Keratinocyte (primary cell): Measurements from ENCODE around the gene TMEM52. TPM values are rescaled to one million over a fixed set of nuclear protein-coding genes. Genes with fewer than 3 reads are reported as not detected.

Experiments used
- DNase-seq: peaks from one replicate; pipeline ENCODE4 v3.0.0-alpha.2; 2011; ENCODE audit warnings: low read depth, missing footprints, low spot score
- FAIRE-seq: peaks from 2 replicates; lab custom pipeline; 2011; peaks lifted over from hg19 to GRCh38; lab: Jason Lieb, UNC
- H2AFZ ChIP-seq: 2 replicates; pipeline ENCODE4 v1.6.0; 2012; ENCODE audit warnings: low read length, control low read depth, inconsistent platforms; ENCODE audit not compliant: control insufficient read depth
- H3K27ac ChIP-seq: 2 replicates; pipeline ENCODE4 v1.5.1; 2011; ENCODE audit warnings: low read length; ENCODE audit not compliant: control insufficient read depth, insufficient read depth
- H3K27me3 ChIP-seq: 3 replicates; pipeline ENCODE4 v1.6.0; 2011; ENCODE audit warnings: low read length; ENCODE audit not compliant: control insufficient read depth, insufficient read depth; ENCODE audit errors: extremely low read depth
- H3K36me3 ChIP-seq, 2 experiments: 2 replicates in 1 of 2; 3 replicates in 1 of 2; pipeline ENCODE4 v1.5.1; 2011; ENCODE audit warnings: low read length in 2 of 2, mild to moderate bottlenecking in 1 of 2; ENCODE audit not compliant: control insufficient read depth in 2 of 2, insufficient read depth in 2 of 2; ENCODE audit errors: extremely low read depth in 1 of 2
- H3K4me1 ChIP-seq: 3 replicates; pipeline ENCODE4 v1.5.1; 2011; ENCODE audit warnings: low read length; ENCODE audit not compliant: control insufficient read depth, insufficient read depth; ENCODE audit errors: extremely low read depth
- H3K4me2 ChIP-seq: 3 replicates; pipeline ENCODE4 v1.6.0; 2011; ENCODE audit warnings: low read depth, low read length; ENCODE audit not compliant: control insufficient read depth, insufficient read depth; ENCODE audit errors: extremely low read depth
- H3K4me3 ChIP-seq, 3 experiments: fragments of 200-600 bp in 1 of 3; sonication (generic) in 1 of 3; 2 replicates in 2 of 3; 3 replicates in 1 of 3; pipeline ENCODE4 v1.5.1; 2011 to 2016; ENCODE audit warnings: low read length in 3 of 3, mild to moderate bottlenecking in 3 of 3, control low read depth in 2 of 3, inconsistent platforms in 1 of 3, low read depth in 1 of 3, mixed read lengths in 1 of 3, mixed run types in 1 of 3, moderate library complexity in 1 of 3; ENCODE audit not compliant: control insufficient read depth in 2 of 3, insufficient read depth in 2 of 3; ENCODE audit errors: extremely low read depth in 1 of 3
- H3K79me2 ChIP-seq: 2 replicates; pipeline ENCODE4 v1.6.0; 2012; ENCODE audit warnings: low read length; ENCODE audit not compliant: control insufficient read depth, insufficient read depth
- H3K9ac ChIP-seq: 3 replicates; pipeline ENCODE4 v1.6.0; 2011; ENCODE audit warnings: low read length; ENCODE audit not compliant: control insufficient read depth, insufficient read depth; ENCODE audit errors: extremely low read depth
- H3K9me1 ChIP-seq: 3 replicates; pipeline ENCODE4 v1.6.0; 2011; ENCODE audit warnings: low read length; ENCODE audit not compliant: control insufficient read depth, insufficient read depth; ENCODE audit errors: extremely low read depth
- H3K9me3 ChIP-seq: 2 replicates; pipeline ENCODE4 v1.5.1; 2012; ENCODE audit warnings: low read depth, low read length; ENCODE audit not compliant: control insufficient read depth
- H4K20me1 ChIP-seq: 3 replicates; pipeline ENCODE4 v1.6.0; 2011; ENCODE audit warnings: low read length; ENCODE audit not compliant: control insufficient read depth, insufficient read depth; ENCODE audit errors: extremely low read depth
- EZH2 ChIP-seq: IDR thresholded peaks from one replicate; pipeline ENCODE4 v1.6.1; 2012; ENCODE audit warnings: inconsistent platforms, mild to moderate bottlenecking, low read length, moderate library complexity
- dilution Hi-C: fragments of 300-500 bp; cut with MboI; formaldehyde crosslinking; loops from one replicate; pipeline ENCODE4 v1.7.0; 2020; ENCODE audit warnings: low sequenced_read_pairs; ENCODE audit not compliant: extremely low pct_ligation_motif_present
- polyA plus RNA-seq, 5 experiments: library from polyadenylated mRNA; depleted of rRNA in 3 of 5; stranded (reverse) in 3 of 5; stranded (forward) in 1 of 5; unstranded in 1 of 5; fragments of >200 nt; gene quantifications; 1 replicate in 1 of 5; 2 replicates in 3 of 5; 3 replicates in 1 of 5; pipeline versions ENCODE4 v1.2.1 to v1.2.3, GENCODE V29; 2011 to 2012; ENCODE audit warnings: missing spikeins in 2 of 5, low read depth in 1 of 5, low replicate concordance in 1 of 5
- TF ChIP-seq, protein P1 (sequence below), 3 experiments: IDR thresholded peaks in 1 of 3; conservative IDR thresholded peaks in 1 of 3; optimal IDR thresholded peaks in 1 of 3; 2 replicates in 2 of 3; 3 replicates in 1 of 3; pipeline versions ENCODE3 to v1.5.1; 2011; ENCODE audit warnings: low read length in 3 of 3, mild to moderate bottlenecking in 3 of 3, moderate library complexity in 2 of 3, control low read depth in 1 of 3, inconsistent platforms in 1 of 3; ENCODE audit not compliant: insufficient read depth in 2 of 3; ENCODE audit errors: extremely low read depth in 1 of 3

TMEM52 gene
- polyA plus RNA-seq, 1 donor (not counting 4 experiments of a cell fraction or from before 2014, with no cell fraction given), result 0.10 TPM

GRCh38 chr1:1911350-1912041 is 7.6 kb downstream of the TMEM52 start:
- peaks cover 17% of the 10 kb centered on the region for H3K4me1 ChIP-seq
- no peak for DNase-seq
- H3K27ac ChIP-seq, result no peak overlapping the region

GRCh38 chr1:1910651-1911331 is 8.3 kb downstream of the TMEM52 start:
- FAIRE-seq (no peak), DNase-seq (no peak)
- peaks cover 19% of the 10 kb centered on the region for H3K4me1 ChIP-seq
- H3K9me1 ChIP-seq, result no peaks in the 10 kb centered on the region
- no peaks in the 10 kb centered on the region for H4K20me1 ChIP-seq
- peaks cover 4% of the 10 kb centered on the region for H3K27me3 ChIP-seq
- TF ChIP-seq, protein P1, sequence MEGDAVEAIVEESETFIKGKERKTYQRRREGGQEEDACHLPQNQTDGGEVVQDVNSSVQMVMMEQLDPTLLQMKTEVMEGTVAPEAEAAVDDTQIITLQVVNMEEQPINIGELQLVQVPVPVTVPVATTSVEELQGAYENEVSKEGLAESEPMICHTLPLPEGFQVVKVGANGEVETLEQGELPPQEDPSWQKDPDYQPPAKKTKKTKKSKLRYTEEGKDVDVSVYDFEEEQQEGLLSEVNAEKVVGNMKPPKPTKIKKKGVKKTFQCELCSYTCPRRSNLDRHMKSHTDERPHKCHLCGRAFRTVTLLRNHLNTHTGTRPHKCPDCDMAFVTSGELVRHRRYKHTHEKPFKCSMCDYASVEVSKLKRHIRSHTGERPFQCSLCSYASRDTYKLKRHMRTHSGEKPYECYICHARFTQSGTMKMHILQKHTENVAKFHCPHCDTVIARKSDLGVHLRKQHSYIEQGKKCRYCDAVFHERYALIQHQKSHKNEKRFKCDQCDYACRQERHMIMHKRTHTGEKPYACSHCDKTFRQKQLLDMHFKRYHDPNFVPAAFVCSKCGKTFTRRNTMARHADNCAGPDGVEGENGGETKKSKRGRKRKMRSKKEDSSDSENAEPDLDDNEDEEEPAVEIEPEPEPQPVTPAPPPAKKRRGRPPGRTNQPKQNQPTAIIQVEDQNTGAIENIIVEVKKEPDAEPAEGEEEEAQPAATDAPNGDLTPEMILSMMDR (optimal IDR thresholded peaks at IDR 0.05 in 1 of 3, IDR thresholded peaks at IDR 0.05 in 1 of 3, conservative IDR thresholded peaks at IDR 0.05 in 1 of 3; ENCODE audit: extremely low read depth in 1 of 3, insufficient read depth in 2 of 3, low read length in 3 of 3), result no peak
- TF ChIP-seq EZH2, result no peak
- H3K79me2 ChIP-seq, result no peaks in the 10 kb centered on the region
- no peak overlapping the region for H3K4me2 ChIP-seq
- no peak overlapping the region for H3K9ac ChIP-seq
- no peak overlapping the region for H2AFZ ChIP-seq
- H3K4me3 ChIP-seq, result no peak overlapping the region
- no peaks in the 10 kb centered on the region for H3K9me3 ChIP-seq
- dilution Hi-C loops, result no loop called here
- no peak overlapping the region for H3K27ac ChIP-seq
- H3K36me3 ChIP-seq, result no peaks in the 10 kb centered on the region

More at GRCh38 chr1:1911350-1912041, 7.6 kb downstream of the TMEM52 start:
- no peaks in the 10 kb centered on the region for H4K20me1 ChIP-seq
- no peaks in the 10 kb centered on the region for H3K9me3 ChIP-seq
- H3K4me2 ChIP-seq, result no peak overlapping the region
- H3K36me3 ChIP-seq, result no peaks in the 10 kb centered on the region
- H2AFZ ChIP-seq, result no peak overlapping the region
- no peaks in the 10 kb centered on the region for H3K79me2 ChIP-seq
- no peak for FAIRE-seq
- TF ChIP-seq, protein P1 (optimal IDR thresholded peaks at IDR 0.05 in 1 of 3, IDR thresholded peaks at IDR 0.05 in 1 of 3, conservative IDR thresholded peaks at IDR 0.05 in 1 of 3; ENCODE audit: extremely low read depth in 1 of 3, insufficient read depth in 2 of 3, low read length in 3 of 3), result no peak
- no peak for TF ChIP-seq EZH2
- no peak overlapping the region for H3K4me3 ChIP-seq
- H3K9me1 ChIP-seq, result no peaks in the 10 kb centered on the region
- H3K27me3 ChIP-seq, result peaks cover 6% of the 10 kb centered on the region
- H3K9ac ChIP-seq, result no peak overlapping the region
- dilution Hi-C loops, result no loop called here
